Measurements from ENCODE around the gene IFNA13.

Gene IFNA13

GRCh38 chr9:21357479-21358460, 10.1 kb downstream of the IFNA13 start:
- DNase-seq = peak; percentile 11

- DNase-seq = no peak
Measured at GRCh38 chr9:21350787-21351186, 17.1 kb downstream of the IFNA13 start, which contains the start of gene IFNA6. Gene IFNA6, minus strand, starts transcription at chr9:21350887. Its CDS starts 0 bp downstream, at chr9:21350887.

GRCh38 chr9:21348430-21348970, 19.4 kb downstream of the IFNA13 start:
- no peak for DNase-seq

GRCh38 chr9:21340735-21341134, 27.1 kb downstream of the IFNA13 start:
- no peak for DNase-seq

GRCh38 chr9:21336457-21336856, 31.4 kb downstream of the IFNA13 start:
- DNase-seq = no peak

- DNase-seq = peak; percentile 89
Measured at GRCh38 chr9:21334701-21335632, 32.9 kb downstream of the IFNA13 start, which contains the start of gene KLHL9. Gene KLHL9, minus strand, starts transcription at chr9:21335404. Its CDS starts 545 bp downstream, at chr9:21334859.

GRCh38 chr9:21333226-21333625, 34.6 kb downstream of the IFNA13 start:
- DNase-seq = no peak

- no peak for DNase-seq
Measured at GRCh38 chr9:21331676-21332402, 36.0 kb downstream of the IFNA13 start.

GRCh38 chr9:21326526-21327139, 41.2 kb downstream of the IFNA13 start:
- no peak for DNase-seq

GRCh38 chr9:21324047-21324446, 43.8 kb downstream of the IFNA13 start:
- DNase-seq = no peak

GRCh38 chr9:21322911-21323461, 44.9 kb downstream of the IFNA13 start:
- no peak for DNase-seq

- no peak for DNase-seq
Measured at GRCh38 chr9:21320465-21320864, 47.4 kb downstream of the IFNA13 start.

GRCh38 chr9:21317956-21318923, 49.6 kb downstream of the IFNA13 start:
- peak; percentile 40 for DNase-seq

Measured in stimulated activated CD4-positive, alpha-beta T cell treated with anti-CD3 and anti-CD28 coated beads, Interleukin-4, amount 100 ng/mL, for 24 hours (primary cell).